HG03439 (cell line): ENCODE results near the gene CACNA1G.

ENCODE experiments used
- ATAC-seq: cut with Tn5 transposase; IDR thresholded peaks from one replicate; pipeline ENCODE4 v1.9.1; 2021; ENCODE audit warnings: mild to moderate bottlenecking, moderate library complexity; ENCODE audit not compliant: unreplicated experiment

Gene CACNA1G

GRCh38 chr17:50585346-50585745 is 24.8 kb downstream of the CACNA1G start:
- ATAC-seq: no peak

- no peak for ATAC-seq
These were observed 25.4 kb downstream of the CACNA1G start for GRCh38 chr17:50585891-50586290.

GRCh38 chr17:50586421-50587247 is 26.1 kb downstream of the CACNA1G start:
- no peak for ATAC-seq

GRCh38 chr17:50587571-50587970 is 27.1 kb downstream of the CACNA1G start:
- no peak for ATAC-seq

- ATAC-seq: no peak
These were observed 28.0 kb downstream of the CACNA1G start for GRCh38 chr17:50588391-50589049.

- ATAC-seq: no peak
These were observed 28.7 kb downstream of the CACNA1G start for GRCh38 chr17:50589095-50589705.

- ATAC-seq: no peak
These were observed 30.6 kb downstream of the CACNA1G start for GRCh38 chr17:50590946-50591737.

- ATAC-seq: no peak
These were observed 32.8 kb downstream of the CACNA1G start for GRCh38 chr17:50593321-50593720.

GRCh38 chr17:50594128-50594823 is 33.8 kb downstream of the CACNA1G start:
- no peak for ATAC-seq

- ATAC-seq: no peak
These were observed 34.4 kb downstream of the CACNA1G start for GRCh38 chr17:50594892-50595291.

- ATAC-seq: no peak
These were observed 35.9 kb downstream of the CACNA1G start for GRCh38 chr17:50596191-50597037.

GRCh38 chr17:50598487-50598886 is 38.0 kb downstream of the CACNA1G start:
- ATAC-seq: no peak

- ATAC-seq: no peak
These were observed 39.1 kb downstream of the CACNA1G start for GRCh38 chr17:50599606-50600005.

- no peak for ATAC-seq
These were observed 41.4 kb downstream of the CACNA1G start for GRCh38 chr17:50601823-50602375.

- ATAC-seq: no peak
These were observed 42.3 kb downstream of the CACNA1G start for GRCh38 chr17:50602836-50603235.

GRCh38 chr17:50603340-50603739 is 42.8 kb downstream of the CACNA1G start:
- ATAC-seq: no peak

- no peak for ATAC-seq
These were observed 44.0 kb downstream of the CACNA1G start for GRCh38 chr17:50604513-50604912.

GRCh38 chr17:50605429-50605828 is 44.9 kb downstream of the CACNA1G start:
- ATAC-seq: no peak

- ATAC-seq: no peak
These were observed 47.1 kb downstream of the CACNA1G start for GRCh38 chr17:50607522-50608175.
